Activated T-helper 1 cell treated with anti-CD3 and anti-CD28 coated beads, Interleukin-2, amount 50 U/mL, for 16 hours (primary cell): ENCODE data around the gene GRK5.

ENCODE experiments used
- DNase-seq, 2 donors: peaks; one replicate each; pipeline ENCODE4 v3.0.0-alpha.2; 2020; ENCODE audit warnings: low read depth in 1 of 2, low spot score in 1 of 2

GRK5 gene

DNA sequence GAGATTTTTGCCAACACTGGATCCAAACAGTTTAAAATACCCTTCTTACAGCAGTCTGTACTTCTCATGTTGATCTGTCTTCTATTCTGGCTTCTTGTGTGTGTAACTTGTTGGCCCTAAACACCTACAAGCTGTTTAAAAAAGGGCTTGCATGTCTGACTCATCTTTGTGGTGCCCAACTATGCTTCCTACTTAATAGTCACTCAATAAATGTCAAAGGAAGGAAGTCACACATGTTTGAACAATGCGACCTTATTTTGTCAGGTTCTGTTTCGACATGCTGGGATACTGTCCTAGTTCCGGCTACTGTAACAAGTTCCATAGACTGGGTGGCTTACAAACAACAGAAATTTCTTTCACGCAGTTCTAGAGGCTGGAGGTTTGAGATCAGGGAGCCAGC lies 9.4 kb upstream of the GRK5 start:
- DNase-seq, result no peak

DNA sequence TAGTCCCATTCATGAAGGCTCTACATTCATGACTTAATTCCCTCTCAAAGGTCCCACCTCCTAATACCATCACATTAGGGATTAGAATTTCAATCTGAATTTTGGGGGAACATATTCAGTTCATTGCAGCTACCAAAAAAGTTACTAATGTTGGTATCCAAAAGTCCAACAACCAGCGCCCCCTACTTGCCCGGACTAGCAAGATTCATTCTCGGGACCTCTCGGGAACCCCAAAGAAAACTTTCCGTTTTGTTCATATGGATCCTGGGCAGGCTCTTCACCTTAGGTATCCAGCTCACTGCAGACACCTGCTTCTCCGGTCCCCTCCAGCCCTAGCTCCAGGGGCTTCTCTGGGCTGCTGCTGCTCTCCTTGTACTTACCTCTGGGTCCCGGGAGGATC lies 8.9 kb upstream of the GRK5 start:
- no peak for DNase-seq

DNA sequence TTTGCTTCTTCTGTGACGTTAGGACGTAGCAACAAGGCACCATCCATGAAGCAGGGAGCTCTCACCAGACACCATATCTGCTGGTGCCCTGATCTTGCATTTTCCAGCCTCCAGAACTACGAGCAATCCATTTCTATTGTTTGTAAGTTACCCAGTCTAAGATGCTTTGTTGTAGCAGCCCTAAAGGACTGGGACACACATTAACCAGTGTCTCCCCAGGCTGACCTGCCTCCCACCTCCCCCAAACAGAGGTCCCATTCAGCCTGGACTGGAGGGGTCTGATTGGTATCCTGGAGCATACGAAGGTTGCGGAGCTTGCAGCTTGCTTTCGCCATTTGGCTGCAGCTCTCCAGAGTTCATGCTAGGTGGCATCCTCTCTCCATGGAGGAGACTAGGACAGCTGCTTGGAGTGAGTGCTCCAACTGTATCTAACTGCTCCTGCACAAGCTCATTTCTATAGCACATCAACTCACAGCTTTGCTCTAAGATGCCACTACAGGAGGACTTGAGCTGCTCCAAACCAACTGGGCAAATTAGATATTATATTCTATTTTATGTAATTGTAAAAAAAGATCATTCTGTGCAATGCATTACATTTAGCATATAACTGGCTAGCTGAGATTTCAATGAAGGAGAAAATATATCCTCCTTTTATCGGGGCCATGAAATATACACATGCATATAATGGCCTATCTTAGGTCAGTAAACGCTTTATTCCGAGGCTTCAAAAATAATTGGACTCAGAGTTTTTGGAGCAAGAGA lies 8.0 kb upstream of the GRK5 start:
- DNase-seq, result no peak

DNA sequence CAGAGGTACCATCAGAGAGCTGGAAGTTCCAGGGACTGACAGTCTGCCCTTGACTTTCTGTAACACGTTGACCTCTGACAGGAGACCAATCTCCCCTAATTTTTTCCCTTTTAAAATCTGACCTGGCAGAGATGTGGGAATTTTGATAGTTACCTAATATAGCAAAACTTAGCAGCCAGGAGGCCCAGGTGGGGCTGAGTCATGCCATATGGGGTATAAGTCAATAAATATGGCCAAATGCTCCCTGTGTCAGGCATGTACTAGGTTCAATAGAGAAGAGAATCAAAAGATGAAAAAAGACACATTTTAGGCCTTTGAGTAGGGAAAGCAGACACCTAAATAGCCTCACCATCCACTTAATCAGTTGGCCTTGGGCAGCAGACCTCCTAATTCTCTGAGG lies 6.1 kb upstream of the GRK5 start:
- DNase-seq, result no peak

DNA sequence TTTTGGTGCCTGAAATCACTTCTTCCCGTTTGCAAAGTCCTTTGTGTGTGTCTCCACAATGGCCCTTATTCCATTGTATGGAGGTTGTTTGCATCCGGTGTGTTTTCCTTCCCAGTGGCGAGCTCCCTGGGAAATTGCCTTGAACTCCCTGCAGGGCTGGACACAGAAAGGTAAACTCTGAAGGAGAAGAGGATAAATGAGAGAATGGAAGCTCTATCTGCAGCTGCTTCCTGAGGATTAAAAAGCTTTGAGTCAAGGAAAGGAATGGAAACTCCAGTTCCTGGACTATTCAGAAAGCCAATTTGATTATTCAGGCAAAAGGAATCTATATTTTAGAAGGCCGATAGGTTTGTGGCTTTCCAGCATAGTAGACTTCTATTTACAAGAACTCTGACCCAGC lies 4.4 kb upstream of the GRK5 start:
- DNase-seq, result no peak

DNA sequence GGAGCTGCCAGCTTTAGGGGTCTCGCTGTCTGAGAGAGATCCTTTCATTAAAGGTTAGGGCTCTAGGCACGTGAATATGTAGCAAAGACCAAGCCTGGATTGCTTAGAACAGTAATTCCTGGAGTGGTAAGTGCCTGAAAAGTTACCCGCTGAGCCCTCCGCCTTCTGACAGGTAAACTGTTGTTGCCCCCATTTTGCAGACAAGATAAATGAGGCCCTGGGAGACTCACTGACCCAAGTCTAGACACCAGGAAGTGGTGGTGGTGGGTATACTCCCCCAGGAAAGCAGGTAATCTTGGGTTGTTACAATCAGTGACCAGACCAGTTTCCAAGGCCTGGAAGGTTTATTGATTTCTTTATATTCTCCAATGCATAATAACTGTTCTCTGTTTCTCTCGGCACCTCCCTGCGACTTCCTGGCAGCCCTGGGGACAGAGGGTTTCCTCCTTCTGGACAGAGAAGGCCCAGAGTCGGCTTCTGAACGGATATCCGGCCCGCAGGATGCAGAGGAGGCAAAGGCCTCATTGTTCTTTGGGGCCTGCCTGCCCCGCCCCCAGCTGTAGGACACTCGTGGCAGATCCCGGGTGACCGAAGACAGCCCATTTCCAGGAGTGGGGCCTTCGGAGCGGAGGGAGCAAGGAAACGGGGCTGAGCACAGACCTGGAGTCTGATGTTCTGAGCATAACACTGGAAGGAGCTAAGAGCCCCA lies 1.3 kb upstream of the GRK5 start:
- peak; percentile 8 to 16 for DNase-seq

DNA sequence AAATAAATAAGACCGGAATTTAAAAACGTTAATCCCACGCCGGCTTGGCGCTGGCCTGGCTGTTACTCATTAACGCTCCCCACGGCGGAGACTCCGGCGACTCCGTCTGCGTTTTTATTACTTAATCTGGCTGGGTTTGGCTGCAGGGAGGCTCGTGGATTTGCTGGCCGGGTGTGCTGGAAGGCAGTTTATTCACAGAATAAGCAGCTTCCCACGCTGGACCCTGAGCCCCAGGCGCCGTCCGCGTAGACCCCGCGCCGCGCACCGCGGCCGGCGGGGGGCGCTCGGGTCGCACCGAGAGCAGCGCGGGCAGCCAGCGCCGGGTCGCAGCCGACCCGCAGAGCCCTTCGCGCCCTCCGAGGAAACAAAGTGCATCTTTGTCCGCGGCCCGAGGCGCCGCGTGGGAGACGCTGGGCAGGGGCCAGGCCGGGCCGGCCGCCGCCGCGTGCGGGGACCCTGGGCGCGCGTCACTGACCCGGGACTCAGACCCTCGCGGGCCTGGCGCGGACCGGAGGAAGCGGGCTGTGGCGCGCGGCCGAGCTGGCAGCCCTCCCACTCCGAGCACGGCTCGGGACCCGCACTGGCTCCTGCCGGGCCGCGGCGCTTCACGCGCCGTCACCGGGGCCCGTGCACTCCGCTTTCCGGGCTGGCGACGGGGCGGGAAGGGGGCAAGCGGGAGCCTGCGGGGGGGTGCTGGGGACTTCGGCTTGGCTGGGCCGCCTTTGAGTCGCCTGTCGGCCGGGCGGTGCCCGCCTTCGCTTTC lies 587 bp upstream of the GRK5 start:
- DNase-seq, result peak; percentile 28 to 64

DNA sequence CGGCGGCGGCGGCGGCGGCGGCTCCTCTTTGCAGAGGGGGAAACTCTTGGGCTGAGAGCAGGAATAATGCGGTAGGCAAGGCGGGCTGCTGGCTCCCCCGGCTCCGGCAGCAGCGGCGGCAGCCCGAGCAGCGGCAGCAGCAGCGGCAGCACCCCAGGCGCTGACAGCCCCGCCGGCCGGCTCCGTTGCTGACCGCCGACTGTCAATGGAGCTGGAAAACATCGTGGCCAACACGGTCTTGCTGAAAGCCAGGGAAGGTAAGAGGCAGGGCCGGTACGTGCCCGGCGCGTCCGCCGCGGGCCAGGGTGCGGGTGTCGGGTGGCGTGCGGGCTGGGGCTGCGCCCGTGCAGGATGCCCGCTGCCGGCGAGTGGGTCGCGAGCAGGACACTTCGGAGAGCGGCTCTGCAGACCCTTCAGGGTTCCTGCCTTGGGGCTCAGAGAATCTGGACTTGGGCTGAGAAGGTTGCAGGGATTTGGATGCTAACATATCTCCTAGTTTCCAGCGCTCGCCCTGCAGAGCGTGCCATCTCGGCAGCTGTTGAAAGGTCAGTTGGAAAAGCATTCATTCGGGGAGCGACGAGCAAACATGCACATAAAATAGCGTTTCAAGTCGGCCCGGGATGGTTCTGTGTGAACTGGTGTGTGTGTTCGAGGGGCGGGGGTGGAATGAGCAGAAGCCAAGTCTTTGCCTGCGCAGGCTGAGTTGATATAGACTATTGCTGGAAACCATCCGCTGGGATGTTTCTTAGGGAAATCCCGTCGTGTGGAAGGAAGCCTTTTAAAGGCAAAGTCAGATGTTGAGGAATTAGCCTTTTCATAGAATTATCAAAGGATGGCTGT lies 562 bp downstream of the GRK5 start:
- DNase-seq, result peak; percentile 5 to 11

DNA sequence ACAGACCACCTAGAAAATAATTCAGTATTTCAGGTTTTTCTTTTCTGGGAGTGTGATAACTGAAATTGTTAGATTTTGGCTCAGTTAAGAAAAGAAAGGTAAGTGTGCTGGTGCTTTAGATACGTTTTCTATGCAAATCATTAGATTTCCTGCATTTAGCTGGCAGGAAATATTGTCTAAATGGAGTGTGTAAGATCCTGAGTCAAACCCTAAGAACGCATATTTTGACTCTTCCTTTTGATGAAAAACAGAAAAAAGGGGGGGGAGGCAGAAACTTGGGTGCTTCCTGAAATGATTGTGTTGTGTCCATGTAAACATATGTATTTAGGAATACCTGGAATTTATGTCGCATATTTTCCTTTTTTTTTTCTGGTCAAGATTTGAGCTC lies 1.2 kb downstream of the GRK5 start:
- no peak for DNase-seq

DNA sequence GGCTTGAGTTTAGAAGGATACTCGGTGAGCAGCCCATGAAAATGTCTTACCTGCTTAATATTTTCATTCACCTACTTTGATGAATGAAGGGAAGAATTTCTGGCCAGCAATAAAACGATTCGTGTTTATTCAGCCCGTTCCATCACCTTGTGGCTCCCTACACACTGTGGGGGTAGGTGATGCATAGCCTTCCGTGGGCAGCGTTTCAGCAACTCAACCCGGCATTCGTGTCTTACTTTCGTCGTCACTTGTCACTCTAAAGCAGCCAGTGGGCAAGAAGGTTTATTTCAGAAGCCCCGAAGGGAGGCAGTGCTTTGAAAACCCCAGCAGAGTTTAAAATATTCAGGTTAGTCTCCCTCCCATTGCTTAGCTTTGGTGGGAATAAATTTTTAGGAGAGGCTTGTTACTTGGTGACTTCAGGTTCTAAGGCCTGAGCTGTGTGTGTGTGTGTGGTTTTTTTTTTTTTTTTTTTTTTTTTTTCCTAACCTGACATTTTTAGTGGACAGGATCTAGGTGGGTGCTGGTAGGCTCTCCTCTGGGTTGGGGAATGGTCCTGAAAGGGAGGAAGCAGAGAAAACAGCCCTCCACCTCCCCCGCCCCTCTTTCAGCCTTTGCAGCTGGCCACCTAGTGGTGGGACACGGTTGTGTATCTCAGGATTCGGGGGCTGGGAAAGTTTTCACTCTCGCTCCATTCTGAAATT lies 1.8 kb downstream of the GRK5 start:
- peak; percentile 25 to 43 for DNase-seq

DNA sequence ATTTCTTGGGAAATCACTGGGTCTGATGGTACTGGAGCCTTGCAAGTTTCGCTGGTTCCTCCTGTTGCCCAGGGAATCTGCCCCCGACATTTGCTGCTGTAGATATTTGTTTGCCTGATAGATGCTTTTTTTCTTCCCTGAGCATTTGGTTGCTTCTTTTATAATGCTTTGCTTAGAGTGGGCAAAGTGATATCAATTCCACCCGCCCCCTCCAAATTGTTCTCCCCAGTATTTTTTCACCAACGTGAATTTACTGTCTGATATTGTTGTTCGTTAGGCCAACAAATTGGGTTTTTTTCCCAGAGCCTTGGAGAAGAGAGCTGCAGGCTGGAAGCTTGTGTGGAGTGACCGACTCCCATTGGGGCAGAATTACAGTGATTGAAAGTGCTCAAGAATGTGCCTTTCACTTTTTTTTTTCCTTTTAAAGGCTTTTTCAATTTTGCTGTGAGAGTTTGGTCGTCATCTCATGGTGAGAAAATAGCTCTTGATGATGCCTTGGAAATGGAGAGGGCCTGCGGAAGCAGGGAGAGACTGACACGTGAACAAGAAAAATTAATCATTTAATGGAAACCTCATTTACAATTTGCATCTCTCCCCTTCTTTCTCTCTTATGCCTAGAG lies 2.5 kb downstream of the GRK5 start:
- DNase-seq, result no peak

DNA sequence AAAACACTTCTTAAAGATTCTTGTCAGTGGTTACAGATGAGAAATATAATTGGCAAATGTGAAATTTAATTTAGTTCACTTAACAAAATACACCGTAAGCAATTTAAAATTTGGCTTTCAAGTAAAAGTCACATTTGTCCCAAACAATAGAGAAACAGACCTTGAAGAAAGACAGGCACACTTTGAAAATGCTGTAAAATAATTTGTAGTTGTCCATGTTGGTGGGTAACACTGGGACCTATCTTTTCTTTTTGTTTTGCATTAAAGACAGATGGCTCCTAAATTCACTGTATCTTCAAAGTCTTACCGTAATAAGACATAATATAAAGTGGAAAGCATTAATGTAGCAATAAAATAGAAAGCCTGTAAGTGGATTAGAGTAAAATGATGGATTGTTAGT lies 3.3 kb downstream of the GRK5 start:
- no peak for DNase-seq

DNA sequence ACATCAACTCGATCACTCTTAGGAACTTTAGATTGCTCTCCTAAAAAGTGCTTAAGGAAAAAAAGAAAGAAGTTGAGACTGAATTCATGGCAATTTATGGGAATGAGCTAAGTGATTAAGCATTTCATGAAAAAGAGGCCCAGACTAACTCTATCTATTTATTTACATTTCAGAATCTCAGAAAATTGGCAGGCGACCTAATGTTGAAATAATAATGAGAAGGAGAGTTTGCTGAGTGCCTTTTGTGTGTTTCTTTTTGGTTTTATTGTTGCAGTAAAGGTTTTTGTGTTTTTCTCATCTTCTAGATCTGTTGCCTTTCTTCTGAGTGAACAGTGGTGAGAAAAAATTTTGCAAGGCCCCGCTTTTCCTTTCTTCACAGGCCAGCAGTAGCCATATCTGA lies 3.8 kb downstream of the GRK5 start:
- DNase-seq, result no peak

DNA sequence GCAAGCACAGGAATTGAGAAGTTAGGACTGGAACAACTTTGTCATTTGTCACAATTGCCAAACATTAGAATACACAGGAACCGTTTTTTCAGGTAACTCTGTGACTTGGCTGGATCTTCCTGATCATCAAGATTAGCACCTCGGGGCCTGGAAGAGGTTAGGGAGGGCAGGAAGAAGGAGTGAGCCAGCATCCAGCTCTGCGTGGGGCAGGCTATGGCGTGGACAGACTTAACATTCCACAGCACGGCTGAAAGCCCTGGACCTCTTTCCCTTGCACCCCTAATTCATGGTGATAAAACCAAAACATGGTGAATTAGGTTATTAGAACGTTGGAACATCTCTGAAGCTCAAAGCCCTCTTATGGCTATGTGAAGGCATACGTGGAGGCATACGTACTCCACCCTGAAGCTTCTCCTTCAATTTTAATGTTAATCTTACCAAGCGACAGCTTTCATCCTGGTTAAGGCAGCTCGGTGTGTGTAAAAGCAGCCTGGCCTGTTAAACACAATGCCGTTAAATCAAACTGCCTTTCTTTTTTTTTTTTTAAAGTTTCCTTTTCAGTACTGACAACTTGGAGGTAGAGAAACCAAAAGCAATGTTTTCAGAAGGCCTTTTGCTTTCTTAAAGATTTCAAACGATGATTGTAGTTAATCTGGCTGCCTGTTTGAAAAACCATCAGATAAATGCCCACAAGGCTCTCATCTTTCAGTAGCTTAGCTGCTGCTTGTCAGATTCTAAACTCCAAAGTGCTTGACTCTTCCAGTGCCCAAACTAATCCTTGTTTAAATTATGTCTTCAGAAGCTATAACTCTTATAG lies 4.5 kb downstream of the GRK5 start:
- no peak for DNase-seq

DNA sequence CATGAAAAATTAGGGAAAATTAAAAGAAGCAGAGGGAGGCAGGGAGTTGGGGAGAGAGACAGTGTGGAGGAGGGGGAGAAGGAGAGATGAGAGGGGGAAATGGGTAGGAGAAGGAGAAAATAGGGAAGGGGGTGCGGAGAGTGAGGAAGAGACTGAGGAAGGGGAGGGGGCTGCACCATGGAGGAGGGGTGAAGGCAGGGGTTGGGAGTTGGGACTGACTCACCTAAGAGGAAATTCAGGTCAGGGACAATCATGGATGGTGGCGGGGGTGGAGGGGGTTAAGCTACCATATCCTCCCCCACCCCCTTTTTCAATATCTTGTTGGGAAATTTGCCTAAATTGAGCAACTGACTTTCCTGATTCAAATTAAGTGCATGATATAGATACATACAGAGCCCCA lies 8.0 kb downstream of the GRK5 start:
- no peak for DNase-seq

DNA sequence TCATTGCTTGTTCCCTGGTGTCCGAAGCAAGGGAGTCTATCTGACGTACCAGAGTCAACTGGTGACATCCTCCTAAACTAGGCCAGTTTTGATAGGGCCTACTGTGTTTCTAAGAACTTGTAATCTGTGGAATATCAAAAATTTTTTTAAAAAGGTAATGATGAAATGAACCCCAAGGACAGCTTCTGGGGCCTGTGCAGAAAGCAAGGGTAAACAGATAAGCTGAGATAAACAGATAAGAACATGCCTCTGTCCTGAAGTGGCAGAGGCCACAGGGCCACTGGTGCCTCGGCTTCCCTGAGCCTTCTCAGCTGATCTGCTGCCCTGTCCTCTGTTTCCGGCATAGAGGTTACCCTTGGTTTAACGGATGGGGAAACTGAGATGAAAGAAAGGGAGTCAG lies 8.8 kb downstream of the GRK5 start:
- no peak for DNase-seq

DNA sequence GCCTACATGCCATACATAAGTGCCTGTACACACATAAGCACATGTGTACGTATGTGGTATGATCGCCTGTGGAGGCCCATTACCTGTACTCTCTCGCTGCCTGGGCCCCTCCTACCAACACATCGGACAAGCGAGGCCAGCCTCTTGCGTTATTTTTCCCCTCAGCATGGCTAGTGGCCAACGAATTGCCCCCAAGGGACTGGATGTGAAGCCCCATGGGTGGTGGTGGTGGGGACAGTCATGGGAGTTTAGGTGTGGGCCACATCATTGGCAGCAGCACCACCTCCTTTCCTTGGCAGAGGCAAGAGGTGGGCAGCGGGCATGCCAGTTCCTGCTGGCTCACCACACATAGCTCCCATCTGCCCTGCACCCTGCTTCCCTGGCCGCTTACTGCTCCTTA lies 10.0 kb downstream of the GRK5 start:
- DNase-seq, result no peak

DNA sequence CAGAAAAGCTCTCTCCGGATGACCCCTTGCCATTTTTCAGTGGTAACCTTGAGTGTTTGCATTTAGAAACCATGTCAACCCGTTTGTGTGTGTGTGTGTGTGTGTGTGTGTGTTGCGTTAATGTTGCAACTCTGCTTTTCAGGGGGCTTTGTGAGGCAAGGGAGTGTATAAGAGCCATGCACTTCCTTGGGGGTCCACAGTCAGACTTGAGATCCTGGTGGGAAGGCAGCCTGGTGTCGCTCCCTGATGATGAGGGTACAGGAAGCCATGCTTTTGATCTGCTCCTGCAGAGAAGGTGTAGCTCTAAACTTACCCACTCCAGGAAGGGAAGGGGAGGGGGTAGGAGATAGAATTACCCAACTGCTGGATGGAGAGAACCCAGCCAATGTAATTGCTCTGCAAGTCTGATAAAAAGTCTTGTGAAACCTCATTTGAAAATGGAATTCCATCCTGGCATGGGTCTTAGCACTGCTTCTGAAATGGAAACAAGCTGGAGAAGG lies 10.7 kb downstream of the GRK5 start:
- DNase-seq, result no peak

DNA sequence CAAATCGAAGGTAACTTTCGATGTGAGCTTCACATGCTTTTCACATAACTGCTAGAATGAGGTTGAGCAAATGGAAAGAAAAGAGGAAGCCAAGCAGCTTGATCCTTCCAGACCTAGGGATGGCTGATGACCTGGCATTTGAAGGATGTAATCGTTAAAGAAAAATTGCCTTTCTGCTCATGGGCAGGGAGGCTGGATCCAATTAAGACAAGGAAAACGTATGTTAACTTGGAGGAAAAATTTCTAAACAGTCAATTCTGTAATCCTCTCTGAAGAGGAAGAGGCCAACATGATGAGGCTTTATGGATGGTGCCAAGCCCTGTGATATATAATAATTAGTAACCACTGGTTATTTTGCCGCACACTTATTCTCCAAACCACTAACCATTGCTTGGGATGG lies 12.5 kb downstream of the GRK5 start:
- DNase-seq, result no peak
